ENCODE data around the gene CMSS1.

Gene CMSS1

DNA sequence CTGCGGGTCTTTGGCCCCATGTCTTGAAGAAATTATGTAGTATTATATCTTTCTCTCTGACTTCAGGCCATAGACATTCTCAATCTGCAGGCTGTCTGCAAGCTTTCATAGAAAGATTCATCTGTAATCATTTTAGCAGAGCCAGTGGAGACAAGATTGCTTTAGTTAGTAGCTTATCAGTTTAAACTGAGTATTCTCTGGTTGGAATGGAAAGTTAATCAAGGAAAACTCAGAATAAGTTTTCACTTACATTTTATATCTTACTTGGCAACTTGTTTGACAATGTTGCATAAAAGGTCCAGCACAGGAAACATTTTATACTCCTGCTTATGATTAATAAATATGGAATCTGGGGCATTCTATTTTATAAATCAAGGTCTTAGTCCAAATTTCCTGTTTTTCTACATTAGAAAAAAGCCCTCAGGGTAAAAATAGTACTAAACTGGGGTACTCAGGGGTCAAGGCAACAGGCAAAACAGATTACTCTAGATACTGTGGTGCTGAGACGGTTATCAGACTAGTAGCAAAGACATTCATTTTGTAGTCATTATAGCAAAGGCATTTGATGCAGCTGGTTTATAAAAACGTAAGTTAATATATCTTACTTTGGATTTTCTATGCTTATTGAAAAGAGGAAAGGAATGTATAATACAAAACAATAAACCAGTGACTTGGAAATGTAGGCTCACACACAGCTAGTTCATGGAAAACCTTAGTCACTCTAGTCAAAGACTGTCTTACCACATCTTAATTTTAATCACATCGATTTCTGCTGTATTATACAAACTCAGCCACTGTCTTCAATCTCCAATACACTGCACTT is 341.9 kb downstream of the CMSS1 start:
- peak in 1 of 2 experiments; percentile 50 for DNase-seq

GRCh38 chr3:100160521-100160920 is 342.9 kb downstream of the CMSS1 start:
- DNase-seq = no peak

DNA sequence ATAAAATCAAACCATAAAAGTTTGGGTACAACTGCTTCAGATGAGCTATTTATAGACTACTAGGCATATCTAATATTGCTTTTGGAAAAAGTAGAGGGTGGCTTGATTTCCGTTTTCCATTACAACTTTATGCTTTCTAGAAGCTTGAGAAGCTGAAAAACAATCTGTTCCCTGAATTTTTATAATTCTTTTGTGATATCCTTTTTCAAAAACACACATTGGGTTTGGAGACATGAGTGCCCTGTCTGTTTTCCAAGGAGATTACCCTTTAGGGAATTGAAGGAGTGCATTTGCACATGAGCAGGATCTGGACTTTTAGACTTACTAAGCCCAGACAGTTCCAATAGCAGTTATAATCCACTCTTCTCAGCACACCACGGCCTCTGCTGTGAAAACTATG is 346.1 kb downstream of the CMSS1 start:
- DNase-seq = no peak

- no peak for DNase-seq
Observed at GRCh38 chr3:100164743-100165142, 347.1 kb downstream of the CMSS1 start.

GRCh38 chr3:100165926-100166550 is 348.4 kb downstream of the CMSS1 start:
- DNase-seq = no peak

GRCh38 chr3:100169201-100169920 is 351.7 kb downstream of the CMSS1 start:
- no peak for DNase-seq

- no peak for DNase-seq
Observed at GRCh38 chr3:100170486-100170885, 352.8 kb downstream of the CMSS1 start.

GRCh38 chr3:100171211-100171914 is 353.7 kb downstream of the CMSS1 start:
- no peak for DNase-seq

DNA sequence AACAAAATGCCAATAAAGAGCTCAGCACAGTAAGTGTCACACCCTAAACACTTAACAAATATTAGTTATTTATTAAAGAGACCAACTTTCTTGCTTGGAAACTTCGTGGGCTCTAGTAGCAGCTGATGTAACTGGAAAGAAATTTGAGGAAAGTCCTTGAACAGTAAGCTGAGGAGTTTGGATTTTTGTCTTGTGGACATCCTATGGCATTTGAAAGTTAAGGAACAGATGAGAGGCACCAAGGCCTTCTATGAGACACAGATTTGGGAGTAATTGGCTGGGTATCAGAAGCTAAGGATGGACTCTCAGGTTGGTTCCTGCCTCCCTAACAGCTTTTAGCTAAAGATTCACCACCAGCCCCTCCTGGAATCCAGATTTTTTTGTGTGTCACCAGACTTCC is 356.3 kb downstream of the CMSS1 start:
- DNase-seq = no peak

DNA sequence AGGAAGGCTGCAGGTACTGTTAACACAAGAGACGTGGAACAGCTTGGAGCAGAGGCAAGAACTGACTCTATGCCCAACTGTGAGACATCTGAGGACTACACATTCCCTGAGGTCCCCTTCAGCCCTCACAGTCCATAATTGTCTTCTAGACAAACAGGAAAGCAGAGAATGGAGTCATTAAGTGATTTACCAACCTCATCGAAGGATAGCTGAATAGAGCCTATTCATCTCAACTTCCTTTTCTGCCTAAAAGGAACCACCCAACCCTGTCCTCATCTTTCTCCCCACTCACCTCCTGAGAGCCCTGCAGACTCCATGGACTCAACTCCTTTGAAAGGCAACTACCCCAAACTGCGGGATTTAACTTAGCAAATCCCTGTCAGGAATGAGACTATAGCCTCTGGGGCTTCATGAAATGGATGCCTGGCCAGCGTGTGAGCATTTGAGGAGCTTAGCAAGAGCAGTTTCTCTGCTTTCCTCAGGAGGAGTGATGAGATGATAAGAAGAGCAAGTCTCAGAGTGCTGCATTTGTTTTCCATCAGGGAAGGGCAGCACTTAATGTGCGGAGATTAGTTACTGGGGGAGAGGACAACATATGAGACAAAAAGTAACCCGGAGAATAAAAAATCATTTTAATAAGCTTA is 358.1 kb downstream of the CMSS1 start:
- no peak for DNase-seq

GRCh38 chr3:100179692-100180349 is 362.2 kb downstream of the CMSS1 start:
- DNase-seq = no peak

- no peak for DNase-seq
Observed at GRCh38 chr3:100183608-100184125, 366.0 kb downstream of the CMSS1 start.

DNA sequence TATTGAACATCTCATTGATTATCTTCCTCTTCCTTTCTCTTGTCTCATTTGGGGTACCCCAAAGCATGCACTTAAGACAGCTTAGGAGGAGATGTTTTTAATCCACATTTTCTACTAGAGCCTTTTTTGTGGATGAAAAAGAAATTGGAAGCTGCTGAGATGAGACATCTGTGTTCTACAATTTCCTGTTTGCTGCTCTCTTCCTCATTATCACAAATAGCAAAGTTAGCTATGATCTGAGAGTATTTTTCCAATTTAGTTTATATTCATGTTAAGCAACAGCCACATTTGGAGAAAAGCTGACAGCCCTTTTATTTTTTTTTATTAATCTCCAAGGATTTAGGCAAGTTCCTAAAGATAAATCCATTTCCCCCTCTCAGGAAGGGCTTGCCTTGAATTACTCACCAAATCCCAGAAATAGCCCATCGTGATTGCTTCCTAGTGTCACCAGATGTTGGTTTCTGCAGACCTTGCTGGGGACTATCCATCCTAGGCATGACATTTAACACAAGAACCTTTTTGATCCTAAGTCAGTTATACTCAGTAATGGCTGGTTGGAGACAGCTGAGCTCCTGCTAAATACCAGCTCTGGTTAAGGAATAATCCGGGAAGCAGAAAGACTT is 367.4 kb downstream of the CMSS1 start:
- DNase-seq = no peak

- DNase-seq = no peak
Observed at GRCh38 chr3:100185847-100186246, 368.2 kb downstream of the CMSS1 start.

- DNase-seq = no peak
Observed at GRCh38 chr3:100189444-100189964, 371.8 kb downstream of the CMSS1 start.

DNA sequence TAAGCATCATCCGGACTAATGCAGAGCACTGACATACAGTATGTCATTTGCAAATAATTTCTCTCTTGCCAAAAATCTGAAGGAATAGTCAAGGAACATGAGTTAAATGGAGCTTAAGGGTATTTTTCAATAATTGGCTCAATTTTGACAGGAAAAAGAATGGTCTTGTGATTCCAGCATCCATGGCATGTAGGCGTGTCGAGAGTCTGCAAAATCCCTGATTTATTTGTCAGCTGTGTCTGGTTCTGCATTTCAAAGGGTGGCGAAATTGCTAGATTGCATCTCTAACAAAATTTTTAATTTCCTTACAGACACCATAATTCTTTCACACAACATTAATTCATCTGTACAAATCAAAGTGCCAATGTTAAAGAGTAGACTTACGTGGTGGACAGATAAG is 377.7 kb downstream of the CMSS1 start:
- DNase-seq = no peak

- no peak for DNase-seq
Observed at GRCh38 chr3:100197876-100198275, 380.2 kb downstream of the CMSS1 start.

DNA sequence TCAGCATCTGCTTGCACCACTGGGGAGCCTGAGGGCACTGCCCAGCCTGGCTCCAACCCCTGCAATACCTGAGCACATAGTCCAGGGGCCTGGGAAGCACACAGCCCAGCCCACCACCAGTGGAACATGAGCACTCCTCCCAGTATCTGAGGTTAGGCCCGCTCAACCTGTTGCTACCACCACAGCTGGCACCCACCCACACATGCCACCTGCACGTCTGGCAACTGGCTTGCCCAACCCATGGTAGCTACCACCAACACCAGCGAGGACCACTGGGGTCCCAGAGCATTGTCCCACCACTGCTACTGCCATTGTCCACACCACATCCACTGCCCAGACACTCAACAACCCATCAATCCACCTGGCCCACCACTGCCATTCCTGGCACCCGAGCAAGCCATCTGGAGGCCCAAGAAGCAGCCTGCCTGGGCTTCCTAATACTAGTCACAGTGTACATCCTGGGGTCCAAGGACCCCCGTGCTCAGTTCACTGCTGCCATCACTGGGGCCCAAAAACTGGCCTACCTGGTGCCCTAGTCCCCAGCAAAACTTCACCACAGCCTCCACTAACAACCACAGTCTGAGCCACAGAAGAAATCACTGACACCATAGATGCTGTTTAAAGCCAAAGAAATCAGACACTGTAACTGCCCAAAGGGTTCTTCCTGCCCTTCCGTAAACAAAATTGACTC is 381.1 kb downstream of the CMSS1 start:
- no peak for DNase-seq

GRCh38 chr3:100205171-100205570 is 387.5 kb downstream of the CMSS1 start:
- DNase-seq = no peak

DNA sequence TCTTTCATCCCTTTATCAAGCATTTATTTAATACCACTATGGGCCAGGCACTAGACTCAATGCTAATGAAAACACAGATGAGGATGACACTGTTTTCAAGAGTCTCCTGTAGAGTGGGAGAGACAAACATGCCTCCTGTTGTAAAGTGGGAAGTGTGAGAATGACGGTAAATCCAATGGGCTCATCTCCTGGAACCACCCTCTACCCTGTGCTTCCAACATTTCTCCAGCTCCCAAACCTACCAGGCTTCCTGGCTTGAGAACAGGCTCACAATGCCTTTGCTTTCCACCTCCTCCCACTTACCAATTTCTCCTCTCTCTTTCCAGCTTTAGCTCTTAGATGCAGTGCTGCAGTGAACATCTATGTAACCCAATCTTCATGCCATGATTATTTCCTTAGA is 389.0 kb downstream of the CMSS1 start:
- DNase-seq = no peak

- DNase-seq = no peak
Observed at GRCh38 chr3:100207886-100208285, 390.2 kb downstream of the CMSS1 start.

Data from SW 1271 (cell line).